AG04449 (cell line): ENCODE measurements around the gene CAMK2A.
"Not testable (repeated sequence)": the region's sequence is repeated elsewhere in the genome, so short reads cannot be mapped to it uniquely, and the experiment has no call there.

Experiments
- CTCF ChIA-PET: fragments of 350-600 bp; formaldehyde crosslinking; extraction: SDS; loops from one replicate; lab custom pipeline; 2021; ENCODE audit warnings: antibody characterized with exemption; lab: Yijun Ruan, JAX
- POLR2A ChIA-PET: fragments of 400-600, 350-600 bp; formaldehyde crosslinking; extraction: SDS; loops from one replicate; lab custom pipeline; 2020; ENCODE audit warnings: antibody characterized with exemption, inconsistent platforms; lab: Yijun Ruan, JAX
- DNase-seq: peaks from one replicate; pipeline ENCODE4 v3.0.0-alpha.2; 2010; ENCODE audit warnings: low read depth, low spot score
- H3K4me3 ChIP-seq: 2 replicates; pipeline ENCODE4 v1.5.1; 2011; ENCODE audit warnings: low read depth, mild to moderate bottlenecking, control low read depth, low read length
- TF ChIP-seq, protein P1 (sequence below): IDR thresholded peaks from one replicate; pipeline ENCODE4 v1.5.1; 2011; ENCODE audit warnings: mild to moderate bottlenecking, moderate library complexity, low read length, control low read depth, inconsistent platforms; ENCODE audit not compliant: insufficient read depth; ENCODE audit errors: missing control alignments

Gene CAMK2A

DNA sequence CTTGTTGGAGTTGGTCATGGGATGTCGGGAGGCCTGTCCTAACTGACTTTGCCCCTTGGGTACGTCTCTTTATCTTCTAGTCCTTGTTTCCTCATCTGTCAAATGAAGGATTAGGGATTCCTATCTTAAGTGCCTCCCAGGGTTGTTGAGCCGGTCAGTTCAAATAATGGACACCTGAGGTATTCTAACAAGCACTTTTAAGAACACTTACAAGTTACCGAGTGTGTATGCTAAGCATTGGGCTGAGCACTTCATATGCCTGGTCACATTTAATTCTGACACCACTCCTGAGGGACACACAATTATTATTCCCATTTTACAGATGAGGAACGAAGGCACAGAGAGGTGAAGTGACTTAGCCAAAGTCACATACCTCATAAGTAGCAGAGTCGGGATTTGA, 37.1 kb downstream of the CAMK2A start:
- DNase-seq = no peak
- POLR2A ChIA-PET = no interaction called here
- CTCF ChIA-PET = no interaction called here
- H3K4me3 ChIP-seq = no peak overlapping the region
- TF ChIP-seq, protein P1, sequence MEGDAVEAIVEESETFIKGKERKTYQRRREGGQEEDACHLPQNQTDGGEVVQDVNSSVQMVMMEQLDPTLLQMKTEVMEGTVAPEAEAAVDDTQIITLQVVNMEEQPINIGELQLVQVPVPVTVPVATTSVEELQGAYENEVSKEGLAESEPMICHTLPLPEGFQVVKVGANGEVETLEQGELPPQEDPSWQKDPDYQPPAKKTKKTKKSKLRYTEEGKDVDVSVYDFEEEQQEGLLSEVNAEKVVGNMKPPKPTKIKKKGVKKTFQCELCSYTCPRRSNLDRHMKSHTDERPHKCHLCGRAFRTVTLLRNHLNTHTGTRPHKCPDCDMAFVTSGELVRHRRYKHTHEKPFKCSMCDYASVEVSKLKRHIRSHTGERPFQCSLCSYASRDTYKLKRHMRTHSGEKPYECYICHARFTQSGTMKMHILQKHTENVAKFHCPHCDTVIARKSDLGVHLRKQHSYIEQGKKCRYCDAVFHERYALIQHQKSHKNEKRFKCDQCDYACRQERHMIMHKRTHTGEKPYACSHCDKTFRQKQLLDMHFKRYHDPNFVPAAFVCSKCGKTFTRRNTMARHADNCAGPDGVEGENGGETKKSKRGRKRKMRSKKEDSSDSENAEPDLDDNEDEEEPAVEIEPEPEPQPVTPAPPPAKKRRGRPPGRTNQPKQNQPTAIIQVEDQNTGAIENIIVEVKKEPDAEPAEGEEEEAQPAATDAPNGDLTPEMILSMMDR = no peak

DNA sequence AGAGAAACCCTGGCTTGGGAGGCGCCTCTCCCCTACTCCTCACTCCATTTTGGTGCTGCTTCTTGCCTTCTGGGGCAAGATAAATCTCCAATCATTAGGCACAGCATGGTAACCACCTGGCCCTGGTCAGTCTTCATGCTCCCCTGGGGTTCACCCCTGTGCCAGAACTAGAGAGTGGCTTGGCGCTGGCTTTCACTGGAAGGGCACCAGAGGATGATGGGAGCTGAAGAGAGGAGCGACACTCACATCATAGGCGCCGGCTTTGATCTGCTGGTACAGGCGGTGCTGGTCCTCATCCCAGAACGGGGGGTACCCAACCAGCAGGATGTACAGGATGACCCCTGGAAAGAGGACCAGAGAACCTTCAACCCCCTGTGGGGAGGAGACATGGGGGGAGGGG, 38.1 kb downstream of the CAMK2A start:
- ChIA-PET POLR2A (interaction anchor here (0.8 kb wide), 1 partner anchor 12 kb away, joined by 3 read pairs; no protein-coding TSS in a partner anchor), CTCF (interaction anchor here (1.4 kb wide), 1 partner anchor 16 kb away, joined by 3 read pairs; no protein-coding TSS in a partner anchor)
- no peak for DNase-seq

DNA sequence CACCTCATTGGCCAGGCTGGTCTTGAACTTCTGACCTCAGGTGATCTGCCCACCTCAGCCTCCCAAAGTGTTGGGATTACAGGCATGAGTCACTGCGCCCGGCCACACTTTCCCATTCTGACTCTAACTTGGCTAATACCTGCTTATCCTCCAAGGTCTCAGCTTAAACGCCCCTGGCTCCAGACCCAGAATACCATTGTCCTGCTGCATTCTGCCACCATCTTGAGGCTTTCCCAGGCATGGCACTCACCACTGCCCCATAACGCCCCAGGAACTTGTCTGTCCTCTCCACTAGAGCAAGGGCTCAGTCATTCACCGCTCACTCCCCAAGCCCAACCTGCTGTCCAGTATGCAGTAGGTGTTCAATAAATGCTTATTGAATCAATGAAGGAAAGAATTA, 39.8 kb downstream of the CAMK2A start:
- H3K4me3 ChIP-seq = no peak overlapping the region
- CTCF ChIA-PET = interaction anchor here (0.8 to 1.4 kb wide), 3 partner anchors 13 to 387 kb away, joined by 3 to 4 read pairs (median 3); no protein-coding TSS in a partner anchor
- POLR2A ChIA-PET = no interaction called here
- TF ChIP-seq, protein P1 = no peak
- DNase-seq = no peak

More for the DNA sequence above, 38.1 kb downstream of the CAMK2A start:
- no peak overlapping the region for H3K4me3 ChIP-seq
- TF ChIP-seq, protein P1 = no peak

DNA sequence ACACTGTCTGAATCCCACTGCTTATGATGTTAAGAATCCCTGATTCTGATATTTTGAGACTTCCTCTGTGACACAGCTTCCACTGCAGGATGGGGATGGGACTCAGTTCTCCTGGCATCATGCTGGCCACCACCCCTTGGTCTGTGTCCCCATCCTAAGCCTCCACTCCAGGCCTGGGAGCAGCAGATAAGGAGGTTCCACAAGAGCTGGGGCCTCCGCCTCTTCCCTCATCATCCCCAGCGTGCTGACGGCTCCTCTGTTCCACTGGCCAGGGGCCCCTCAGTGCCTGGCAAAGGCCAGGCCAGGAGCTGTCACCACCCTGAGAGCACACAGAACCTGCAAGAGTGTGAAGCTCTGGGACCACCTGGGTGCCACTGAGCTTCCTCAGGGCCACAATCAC, 40.6 kb downstream of the CAMK2A start:
- no peak overlapping the region for H3K4me3 ChIP-seq
- TF ChIP-seq, protein P1 = no peak
- no peak for DNase-seq
- ChIA-PET POLR2A (no interaction called here), CTCF (interaction anchor here (0.7 to 1.4 kb wide), 5 partner anchors 11 to 396 kb away, joined by 3 to 4 read pairs (median 3); no protein-coding TSS in a partner anchor)

DNA sequence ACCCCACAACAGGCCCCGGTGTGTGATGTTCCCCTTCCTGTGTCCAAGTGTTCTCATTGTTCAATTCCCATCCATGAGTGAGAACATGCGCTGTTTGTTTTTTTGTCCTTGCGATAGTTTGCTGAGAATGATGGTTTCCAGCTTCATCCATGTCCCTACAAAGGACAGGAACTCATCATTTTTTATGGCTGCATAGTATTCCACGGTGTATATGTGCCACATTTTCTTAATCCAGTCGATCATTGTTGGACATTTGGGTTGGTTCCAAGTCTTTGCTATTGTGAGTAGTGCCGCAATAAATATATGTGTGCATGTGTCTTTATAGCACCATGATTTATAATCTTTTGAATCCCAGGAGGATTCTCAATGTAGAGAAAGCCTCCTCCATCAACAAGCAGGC, 41.1 kb downstream of the CAMK2A start:
- DNase-seq, H3K4me3 ChIP-seq, POLR2A ChIA-PET: not testable (repeated sequence)
- CTCF ChIA-PET = interaction anchor here (1.0 to 1.4 kb wide), 2 partner anchors 14 to 396 kb away, joined by 3 read pairs; no protein-coding TSS in a partner anchor

DNA sequence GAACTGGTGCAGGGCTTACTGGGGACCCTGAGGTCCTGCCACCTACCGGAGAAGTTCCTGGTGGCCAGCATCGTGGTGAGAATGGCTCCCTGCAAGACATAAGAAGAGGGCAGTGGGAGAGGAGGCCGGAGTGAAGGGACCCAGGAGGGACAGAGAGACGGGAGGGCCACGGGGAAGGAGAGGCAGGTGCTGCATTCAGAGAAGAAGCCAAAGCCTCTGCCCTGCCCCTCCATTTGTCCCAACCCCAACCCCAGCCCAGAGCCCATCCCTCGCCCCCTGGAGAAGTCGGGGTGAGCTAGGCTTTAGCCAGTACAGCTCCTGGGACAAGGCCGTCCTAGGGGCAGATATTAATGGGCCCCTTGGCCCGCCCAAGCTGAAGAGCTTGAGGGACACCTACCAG, 41.8 kb downstream of the CAMK2A start:
- TF ChIP-seq, protein P1 = no peak
- POLR2A ChIA-PET = no interaction called here
- no peak for DNase-seq
- no peak overlapping the region for H3K4me3 ChIP-seq
- CTCF ChIA-PET = interaction anchor here (1.6 kb wide), 1 partner anchor 103 kb away, joined by 4 read pairs; no protein-coding TSS in a partner anchor

DNA sequence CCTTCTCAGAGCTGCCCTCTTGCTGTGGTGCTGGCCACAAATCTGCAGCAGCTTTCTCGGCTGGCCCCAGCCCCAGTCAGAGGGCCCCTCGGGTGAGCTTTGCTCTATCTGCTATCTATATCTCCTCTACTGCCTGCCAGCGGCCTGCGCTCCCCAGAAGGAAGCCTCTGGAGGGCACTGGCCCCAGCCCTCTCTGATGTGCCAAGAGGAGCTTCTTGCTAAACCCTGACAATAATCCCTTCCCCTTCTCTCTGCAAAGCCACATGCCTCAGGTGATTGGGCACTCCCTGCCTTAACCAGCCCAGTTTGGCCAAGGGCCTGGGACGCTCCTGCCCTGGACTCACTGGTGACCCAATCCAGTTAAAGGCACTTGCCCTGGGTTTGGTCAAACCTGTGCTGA, 42.7 kb downstream of the CAMK2A start:
- TF ChIP-seq, protein P1 = no peak

More for the DNA sequence above, 42.7 kb downstream of the CAMK2A start:
- CTCF ChIA-PET = interaction anchor here (1.1 to 1.6 kb wide), 3 partner anchors 29 to 103 kb away, joined by 3 to 4 read pairs (median 3); no protein-coding TSS in a partner anchor
- H3K4me3 ChIP-seq = no peak overlapping the region
- POLR2A ChIA-PET = no interaction called here
- no peak for DNase-seq
